COLO668 (cell line): ENCODE measurements around the gene NCOR1.
"Not testable (repeated sequence)": the region's sequence is repeated elsewhere in the genome, so short reads cannot be mapped to it uniquely, and the experiment has no call there.

ENCODE experiments used
- DNase-seq: peaks from one replicate; lab custom pipeline; 2025; ENCODE audit not compliant: unreplicated experiment; lab: John Stamatoyannopoulos, UW

NCOR1 gene

GRCh38 chr17:16152326-16152725 lies 63.0 kb downstream of the NCOR1 start:
- DNase-seq, result not testable (repeated sequence)

- no peak for DNase-seq
Observed at GRCh38 chr17:16150251-16150856, 65.0 kb downstream of the NCOR1 start.

- DNase-seq, result no peak
Observed at GRCh38 chr17:16148596-16148995, 66.7 kb downstream of the NCOR1 start.

GRCh38 chr17:16145319-16145890 lies 69.9 kb downstream of the NCOR1 start:
- DNase-seq, result not testable (repeated sequence)

- no peak for DNase-seq
Observed at GRCh38 chr17:16141685-16142084, 73.6 kb downstream of the NCOR1 start.

GRCh38 chr17:16140854-16141253 lies 74.5 kb downstream of the NCOR1 start:
- no peak for DNase-seq

- DNase-seq, result no peak
Observed at GRCh38 chr17:16135461-16135860, 79.9 kb downstream of the NCOR1 start.

- DNase-seq, result no peak
Observed at GRCh38 chr17:16131593-16131992, 83.7 kb downstream of the NCOR1 start.

GRCh38 chr17:16129441-16130205 lies 85.7 kb downstream of the NCOR1 start:
- no peak for DNase-seq

GRCh38 chr17:16123531-16123930 lies 91.8 kb downstream of the NCOR1 start:
- no peak for DNase-seq

GRCh38 chr17:16122697-16123434 lies 92.5 kb downstream of the NCOR1 start:
- DNase-seq, result no peak

- DNase-seq, result no peak
Observed at GRCh38 chr17:16121915-16122314, 93.4 kb downstream of the NCOR1 start.

- DNase-seq, result no peak
Observed at GRCh38 chr17:16120937-16121336, 94.4 kb downstream of the NCOR1 start.

GRCh38 chr17:16117149-16117548 lies 98.2 kb downstream of the NCOR1 start:
- no peak for DNase-seq

- not testable (repeated sequence) for DNase-seq
Observed at GRCh38 chr17:16115077-16115698, 100.1 kb downstream of the NCOR1 start.

- no peak for DNase-seq
Observed at GRCh38 chr17:16108871-16109270, 106.5 kb downstream of the NCOR1 start.

- no peak for DNase-seq
Observed at GRCh38 chr17:16108386-16108785, 106.9 kb downstream of the NCOR1 start.

GRCh38 chr17:16107165-16107770 lies 108.1 kb downstream of the NCOR1 start:
- DNase-seq, result no peak

GRCh38 chr17:16106161-16106891 lies 109.0 kb downstream of the NCOR1 start:
- DNase-seq, result no peak

- no peak for DNase-seq
Observed at GRCh38 chr17:16104189-16104588, 111.1 kb downstream of the NCOR1 start.
